Rectal smooth muscle tissue (tissue), 1 donor: ENCODE data around the gene IBA57.
"Not testable (repeated sequence)": the region's sequence is repeated elsewhere in the genome, so short reads cannot be mapped to it uniquely, and the experiment has no call there.

Experiments used
- H3K27ac ChIP-seq: one replicate; pipeline ENCODE4 v1.7.0; 2013; ENCODE audit warnings: low read depth, low read length, inconsistent platforms
- H3K27me3 ChIP-seq: one replicate; pipeline ENCODE4 v1.7.0; 2013; ENCODE audit warnings: low read length; ENCODE audit not compliant: control insufficient read depth, insufficient read depth
- H3K36me3 ChIP-seq: one replicate; pipeline ENCODE4 v1.7.0; 2013; ENCODE audit warnings: low read length; ENCODE audit not compliant: control insufficient read depth, insufficient read depth
- H3K4me1 ChIP-seq: one replicate; pipeline ENCODE4 v1.7.0; 2013; ENCODE audit warnings: low read length; ENCODE audit not compliant: control insufficient read depth, insufficient read depth
- H3K4me3 ChIP-seq: one replicate; pipeline ENCODE4 v1.7.0; 2013; ENCODE audit warnings: low read length
- H3K9ac ChIP-seq: one replicate; pipeline ENCODE4 v1.7.0; 2013; ENCODE audit warnings: low read length

The IBA57 gene

GRCh38 chr1:228173528-228174481 lies 8.2 kb downstream of the IBA57 start:
- H3K4me1 ChIP-seq, H3K27me3 ChIP-seq, H3K36me3 ChIP-seq, H3K27ac ChIP-seq, H3K9ac ChIP-seq: not testable (repeated sequence)
- H3K4me3 ChIP-seq: peak overlapping the region; percentile 22

GRCh38 chr1:228174482-228175315 lies 9.1 kb downstream of the IBA57 start:
- Histone ChIP-seq H3K36me3 (peaks cover 2% of the 10 kb centered on the region), H3K4me3 (peak overlapping the region; percentile 40), H3K27me3 (no peaks in the 10 kb centered on the region), H3K9ac (no peak overlapping the region), H3K27ac (peak overlapping the region; percentile 6), H3K4me1 (peaks cover 5% of the 10 kb centered on the region)

GRCh38 chr1:228175316-228176023 lies 9.9 kb downstream of the IBA57 start:
- no peak overlapping the region for H3K9ac ChIP-seq
- no peaks in the 10 kb centered on the region for H3K27me3 ChIP-seq
- peaks cover 2% of the 10 kb centered on the region for H3K36me3 ChIP-seq
- peak overlapping the region; percentile 40 for H3K4me3 ChIP-seq
- H3K4me1 ChIP-seq: peaks cover 5% of the 10 kb centered on the region
- H3K27ac ChIP-seq: peak overlapping the region; percentile 60

- H3K36me3 ChIP-seq: peaks cover 2% of the 10 kb centered on the region
- no peak overlapping the region for H3K4me3 ChIP-seq
- H3K4me1 ChIP-seq: peaks cover 5% of the 10 kb centered on the region
- H3K27ac ChIP-seq: peak overlapping the region; percentile 60
- H3K9ac ChIP-seq: no peak overlapping the region
- no peaks in the 10 kb centered on the region for H3K27me3 ChIP-seq
These were observed 10.4 kb downstream of the IBA57 start for GRCh38 chr1:228176024-228176395.

- Histone ChIP-seq H3K27me3 (no peaks in the 10 kb centered on the region), H3K4me1 (peaks cover 5% of the 10 kb centered on the region), H3K27ac (peak overlapping the region; percentile 28), H3K36me3 (peaks cover 6% of the 10 kb centered on the region), H3K9ac (no peak overlapping the region), H3K4me3 (no peak overlapping the region)
These were observed 11.0 kb downstream of the IBA57 start for GRCh38 chr1:228176461-228177182.

GRCh38 chr1:228177183-228177475 lies 11.5 kb downstream of the IBA57 start:
- Histone ChIP-seq H3K4me3 (no peak overlapping the region), H3K27ac (no peak overlapping the region), H3K27me3 (no peaks in the 10 kb centered on the region), H3K36me3 (peaks cover 6% of the 10 kb centered on the region), H3K9ac (no peak overlapping the region), H3K4me1 (peaks cover 5% of the 10 kb centered on the region)

GRCh38 chr1:228177721-228178710 lies 12.4 kb downstream of the IBA57 start:
- H3K27ac ChIP-seq: no peak overlapping the region
- H3K4me1 ChIP-seq: peaks cover 5% of the 10 kb centered on the region
- H3K9ac ChIP-seq: no peak overlapping the region
- H3K27me3 ChIP-seq: no peaks in the 10 kb centered on the region
- H3K36me3 ChIP-seq: peaks cover 6% of the 10 kb centered on the region
- H3K4me3 ChIP-seq: no peak overlapping the region

- H3K9ac ChIP-seq: no peak overlapping the region
- H3K27me3 ChIP-seq: no peaks in the 10 kb centered on the region
- no peak overlapping the region for H3K27ac ChIP-seq
- H3K4me1 ChIP-seq: peaks cover 5% of the 10 kb centered on the region
- H3K4me3 ChIP-seq: no peak overlapping the region
- peaks cover 6% of the 10 kb centered on the region for H3K36me3 ChIP-seq
These were observed 13.4 kb downstream of the IBA57 start for GRCh38 chr1:228178737-228179684.

- Histone ChIP-seq H3K9ac (no peak overlapping the region), H3K4me3 (no peak overlapping the region), H3K27me3 (no peaks in the 10 kb centered on the region), H3K27ac (no peak overlapping the region), H3K4me1 (peaks cover 5% of the 10 kb centered on the region), H3K36me3 (peaks cover 3% of the 10 kb centered on the region)
These were observed 14.8 kb downstream of the IBA57 start for GRCh38 chr1:228180271-228180958.
